Peyer's patch (tissue), 4 donors: ENCODE measurements around the gene SMAP1. TPM values are rescaled to one million over a fixed set of nuclear protein-coding genes. Genes with fewer than 3 reads are reported as not detected.

Experiments used
- DNase-seq, 3 donors: peaks; one replicate each; pipeline ENCODE4 v3.0.0-alpha.2; 2017 to 2019
- H3K27ac ChIP-seq, 4 donors: fragments of 200-600 bp; sonication (generic); one replicate each; pipeline ENCODE4 v1.5.1; 2016 to 2019
- H3K27me3 ChIP-seq, 2 donors: fragments of 200-600 bp; sonication (generic); one replicate each; pipeline ENCODE4 v1.5.1; 2019
- H3K36me3 ChIP-seq, 3 donors: fragments of 200-600 bp; sonication (generic); one replicate each; pipeline ENCODE4 v1.5.1; 2016 to 2019
- H3K4me1 ChIP-seq, 4 donors: fragments of 200-600 bp; sonication (generic); one replicate each; pipeline ENCODE4 v1.5.1; 2016 to 2019
- H3K4me3 ChIP-seq, 4 donors: fragments of 200-600 bp; sonication (generic); 1 replicate in 3 of 4; 2 replicates in 1 of 4; pipeline ENCODE4 v1.5.1; 2016 to 2019; ENCODE audit warnings: mild to moderate bottlenecking in 1 of 4
- H3K9me3 ChIP-seq, 4 donors: fragments of 200-600 bp; sonication (generic); one replicate each; pipeline ENCODE4 v1.5.1; 2016 to 2019; ENCODE audit warnings: mild to moderate bottlenecking in 1 of 4
- POLR2A ChIP-seq, 2 donors: fragments of 450-650 bp; IDR thresholded peaks; one replicate each; pipeline ENCODE4 v1.5.1; 2017; ENCODE audit warnings: antibody characterized with exemption in 2 of 2, mild to moderate bottlenecking in 2 of 2, moderate library complexity in 2 of 2
- total RNA-seq, 4 donors: library from RNA; depleted of rRNA; stranded (reverse); fragments of >200 nt; gene quantifications; one replicate each; pipeline ENCODE4 v1.1.0, GENCODE V29; 2016
- TF ChIP-seq, protein P1 (sequence below), 6 experiments: fragments of 450-650 bp in 4 of 6; fragments of 200-600 bp in 2 of 6; sonication (generic) in 1 of 6; IDR thresholded peaks; one replicate each; pipeline ENCODE4 v1.5.1; 2017 to 2019; ENCODE audit warnings: antibody characterized with exemption in 6 of 6, mild to moderate bottlenecking in 3 of 6, moderate library complexity in 1 of 6

SMAP1 gene
- total RNA-seq, 4 donors from 2014 or later: 23.1 to 48.9 (median 42.1) TPM

DNA sequence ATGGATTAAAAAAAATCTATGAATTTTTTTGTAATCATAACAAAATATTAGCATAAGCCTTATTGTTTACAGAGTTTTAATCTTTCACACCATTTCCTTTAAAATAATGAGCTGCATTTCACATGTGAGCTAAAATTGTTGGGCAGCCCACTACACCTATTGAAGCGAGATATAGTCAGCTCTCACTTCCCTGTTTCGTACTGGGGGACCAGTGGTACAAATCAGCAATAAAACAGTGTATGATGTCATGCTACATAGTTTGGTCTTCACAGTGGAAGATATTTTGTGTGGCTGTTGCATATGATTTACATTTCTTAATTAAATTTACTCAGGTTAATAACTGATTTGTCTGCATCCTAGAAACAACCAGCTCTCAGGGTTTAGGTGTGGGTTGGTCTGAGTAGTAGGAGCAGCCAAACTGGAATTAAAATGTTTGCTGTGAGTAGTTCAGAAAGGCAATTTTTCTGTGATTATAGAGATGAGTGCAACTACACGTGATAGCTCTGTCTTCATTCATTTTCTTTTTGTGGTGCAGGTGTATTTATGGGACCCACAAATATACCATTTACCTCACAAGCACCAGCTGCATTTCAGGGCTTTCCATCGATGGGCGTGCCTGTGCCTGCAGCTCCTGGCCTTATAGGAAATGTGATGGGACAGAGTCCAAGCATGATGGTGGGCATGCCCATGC, 189.8 kb downstream of the SMAP1 start:
- Histone ChIP-seq H3K27me3 (no peaks in the 10 kb centered on the region), H3K9me3 (no peaks in the 10 kb centered on the region), H3K36me3 (peaks cover 0 to 41% (median 0%) of the 10 kb centered on the region in 3 donors), H3K4me3 (no peak overlapping the region), H3K27ac (no peak overlapping the region), H3K4me1 (no peaks in the 10 kb centered on the region)
- TF ChIP-seq, protein P1, sequence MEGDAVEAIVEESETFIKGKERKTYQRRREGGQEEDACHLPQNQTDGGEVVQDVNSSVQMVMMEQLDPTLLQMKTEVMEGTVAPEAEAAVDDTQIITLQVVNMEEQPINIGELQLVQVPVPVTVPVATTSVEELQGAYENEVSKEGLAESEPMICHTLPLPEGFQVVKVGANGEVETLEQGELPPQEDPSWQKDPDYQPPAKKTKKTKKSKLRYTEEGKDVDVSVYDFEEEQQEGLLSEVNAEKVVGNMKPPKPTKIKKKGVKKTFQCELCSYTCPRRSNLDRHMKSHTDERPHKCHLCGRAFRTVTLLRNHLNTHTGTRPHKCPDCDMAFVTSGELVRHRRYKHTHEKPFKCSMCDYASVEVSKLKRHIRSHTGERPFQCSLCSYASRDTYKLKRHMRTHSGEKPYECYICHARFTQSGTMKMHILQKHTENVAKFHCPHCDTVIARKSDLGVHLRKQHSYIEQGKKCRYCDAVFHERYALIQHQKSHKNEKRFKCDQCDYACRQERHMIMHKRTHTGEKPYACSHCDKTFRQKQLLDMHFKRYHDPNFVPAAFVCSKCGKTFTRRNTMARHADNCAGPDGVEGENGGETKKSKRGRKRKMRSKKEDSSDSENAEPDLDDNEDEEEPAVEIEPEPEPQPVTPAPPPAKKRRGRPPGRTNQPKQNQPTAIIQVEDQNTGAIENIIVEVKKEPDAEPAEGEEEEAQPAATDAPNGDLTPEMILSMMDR (IDR thresholded peaks at IDR 0.05): no peak
- no peak for TF ChIP-seq POLR2A (IDR thresholded peaks at IDR 0.05)
- DNase-seq: no peak

DNA sequence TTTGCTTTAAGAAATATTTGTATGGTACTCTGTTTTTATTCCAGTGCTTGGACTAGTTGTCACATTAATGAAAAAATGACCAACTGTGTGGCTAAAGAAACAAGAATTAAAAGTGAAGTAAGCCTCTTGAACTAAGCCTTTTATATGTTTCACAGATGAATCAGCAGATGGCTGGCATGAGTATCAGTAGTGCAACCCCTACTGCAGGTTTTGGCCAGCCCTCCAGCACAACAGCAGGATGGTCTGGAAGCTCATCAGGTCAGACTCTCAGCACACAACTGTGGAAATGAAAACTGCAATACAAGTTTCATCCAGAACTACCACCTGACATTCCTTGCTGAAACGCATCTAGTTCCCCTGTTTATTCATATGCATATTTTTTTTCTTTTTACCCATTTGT, 192.4 kb downstream of the SMAP1 start:
- Histone ChIP-seq H3K36me3 (peaks cover 0 to 28% (median 0%) of the 10 kb centered on the region in 3 donors), H3K27me3 (no peaks in the 10 kb centered on the region), H3K27ac (no peak overlapping the region), H3K4me3 (no peak overlapping the region), H3K9me3 (no peaks in the 10 kb centered on the region), H3K4me1 (no peaks in the 10 kb centered on the region)
- no peak for DNase-seq
- TF ChIP-seq POLR2A (IDR thresholded peaks at IDR 0.05): no peak
- TF ChIP-seq, protein P1 (IDR thresholded peaks at IDR 0.05): no peak

DNA sequence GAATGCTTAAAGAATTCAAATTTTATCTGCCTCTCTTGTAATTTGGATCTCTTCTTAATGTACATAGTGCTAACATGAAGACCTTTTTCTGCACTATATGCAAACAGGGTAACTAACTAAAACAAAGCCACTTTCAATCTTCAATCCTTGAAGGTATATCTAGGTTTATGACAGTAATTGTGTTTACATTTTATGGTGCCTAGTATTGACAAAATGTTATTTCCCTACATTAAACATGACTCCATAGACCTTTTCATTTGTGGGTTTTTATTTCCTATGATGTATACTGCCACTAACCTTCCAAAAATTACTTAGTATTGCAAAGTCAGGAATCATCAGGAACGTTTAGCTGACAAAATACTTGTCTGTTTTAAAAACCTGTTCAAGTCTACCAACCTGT, 193.2 kb downstream of the SMAP1 start:
- Histone ChIP-seq H3K9me3 (no peaks in the 10 kb centered on the region), H3K36me3 (peaks cover 0 to 28% (median 0%) of the 10 kb centered on the region in 3 donors), H3K4me3 (no peak overlapping the region), H3K27me3 (no peaks in the 10 kb centered on the region), H3K4me1 (no peaks in the 10 kb centered on the region), H3K27ac (no peak overlapping the region)
- no peak for TF ChIP-seq POLR2A (IDR thresholded peaks at IDR 0.05)
- TF ChIP-seq, protein P1 (IDR thresholded peaks at IDR 0.05): no peak
- no peak for DNase-seq

DNA sequence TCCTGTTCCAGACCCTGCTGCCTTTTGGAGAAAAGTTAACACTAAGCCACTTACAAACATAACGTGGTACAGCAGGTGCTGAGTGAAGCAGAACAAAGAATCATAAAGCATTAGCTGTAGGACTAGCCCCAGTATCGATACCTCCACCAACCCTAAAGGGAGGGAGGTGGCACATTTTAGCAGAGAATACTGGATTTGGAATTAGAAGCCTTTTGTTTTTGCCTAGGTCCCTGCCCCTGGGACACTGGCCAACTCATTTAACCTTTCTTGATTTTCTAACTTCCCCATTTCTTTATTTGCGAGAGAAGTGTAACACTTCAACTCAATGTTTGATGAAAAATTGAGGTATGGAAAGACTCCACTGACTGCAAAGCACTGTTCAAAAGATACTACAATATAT, 195.7 kb downstream of the SMAP1 start:
- TF ChIP-seq, protein P1 (IDR thresholded peaks at IDR 0.05): no peak
- no peak for TF ChIP-seq POLR2A (IDR thresholded peaks at IDR 0.05)

DNA sequence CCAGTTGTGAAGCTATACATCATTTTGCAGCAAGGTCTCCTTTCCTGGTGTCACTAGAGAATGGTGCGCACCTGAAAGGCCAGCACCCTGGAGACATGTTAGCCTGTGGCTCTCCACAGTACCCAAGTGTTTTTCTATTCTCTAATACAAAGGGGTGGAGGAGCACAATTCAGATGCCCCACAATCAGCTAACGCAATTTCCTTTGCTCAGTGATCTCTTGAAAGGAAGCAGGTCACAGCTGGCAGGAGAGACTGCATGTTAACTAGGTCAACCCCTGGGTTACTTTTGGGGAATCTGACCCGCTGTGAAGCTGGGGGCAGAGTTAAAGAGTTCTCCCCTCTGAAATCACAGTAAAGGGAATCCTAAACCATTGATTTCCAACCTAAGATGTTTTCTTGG, 196.7 kb downstream of the SMAP1 start:
- H3K4me3 ChIP-seq: no peak overlapping the region
- DNase-seq: no peak
- no peak for TF ChIP-seq POLR2A (IDR thresholded peaks at IDR 0.05)
- TF ChIP-seq, protein P1 (IDR thresholded peaks at IDR 0.05): no peak

More for the DNA sequence above, 195.7 kb downstream of the SMAP1 start:
- no peaks in the 10 kb centered on the region for H3K27me3 ChIP-seq
- no peak overlapping the region for H3K4me3 ChIP-seq
- H3K27ac ChIP-seq: no peak overlapping the region
- DNase-seq: no peak
- H3K4me1 ChIP-seq: no peaks in the 10 kb centered on the region
- peaks cover 0 to 21% (median 0%) of the 10 kb centered on the region in 3 donors for H3K36me3 ChIP-seq
- H3K9me3 ChIP-seq: no peaks in the 10 kb centered on the region

More for the DNA sequence above, 196.7 kb downstream of the SMAP1 start:
- Histone ChIP-seq H3K27ac (no peak overlapping the region), H3K27me3 (no peaks in the 10 kb centered on the region), H3K9me3 (no peaks in the 10 kb centered on the region), H3K4me1 (no peaks in the 10 kb centered on the region), H3K36me3 (peaks cover 0 to 10% (median 0%) of the 10 kb centered on the region in 3 donors)
